ENCODE measurements around the gene NDST3.

NDST3 gene

DNA sequence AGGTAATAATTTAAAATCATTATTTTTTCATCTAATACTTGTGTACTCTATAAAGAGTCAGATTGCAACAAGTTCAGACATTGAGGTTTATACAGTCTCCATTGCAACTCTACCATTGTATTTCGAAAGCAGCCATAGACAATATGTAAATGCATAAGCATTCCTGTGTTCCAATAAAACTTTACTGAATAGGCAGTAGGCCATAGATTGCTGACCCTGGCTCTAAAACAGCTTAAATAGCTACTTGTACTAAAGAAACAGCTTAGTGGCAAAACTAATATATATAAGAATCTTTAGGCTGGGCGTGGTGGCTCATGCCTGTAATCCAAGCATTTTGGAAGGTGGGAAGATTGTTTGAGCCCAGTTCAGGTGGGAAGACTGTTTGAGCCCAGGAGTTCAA lies 203.2 kb downstream of the NDST3 start:
- DNase-seq (ENCODE audit: low read depth) = no peak
- TF ChIP-seq, protein P1, sequence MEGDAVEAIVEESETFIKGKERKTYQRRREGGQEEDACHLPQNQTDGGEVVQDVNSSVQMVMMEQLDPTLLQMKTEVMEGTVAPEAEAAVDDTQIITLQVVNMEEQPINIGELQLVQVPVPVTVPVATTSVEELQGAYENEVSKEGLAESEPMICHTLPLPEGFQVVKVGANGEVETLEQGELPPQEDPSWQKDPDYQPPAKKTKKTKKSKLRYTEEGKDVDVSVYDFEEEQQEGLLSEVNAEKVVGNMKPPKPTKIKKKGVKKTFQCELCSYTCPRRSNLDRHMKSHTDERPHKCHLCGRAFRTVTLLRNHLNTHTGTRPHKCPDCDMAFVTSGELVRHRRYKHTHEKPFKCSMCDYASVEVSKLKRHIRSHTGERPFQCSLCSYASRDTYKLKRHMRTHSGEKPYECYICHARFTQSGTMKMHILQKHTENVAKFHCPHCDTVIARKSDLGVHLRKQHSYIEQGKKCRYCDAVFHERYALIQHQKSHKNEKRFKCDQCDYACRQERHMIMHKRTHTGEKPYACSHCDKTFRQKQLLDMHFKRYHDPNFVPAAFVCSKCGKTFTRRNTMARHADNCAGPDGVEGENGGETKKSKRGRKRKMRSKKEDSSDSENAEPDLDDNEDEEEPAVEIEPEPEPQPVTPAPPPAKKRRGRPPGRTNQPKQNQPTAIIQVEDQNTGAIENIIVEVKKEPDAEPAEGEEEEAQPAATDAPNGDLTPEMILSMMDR (IDR thresholded peaks at IDR 0.05; ENCODE audit: low read depth, low read length) = no peak
- TF ChIP-seq, protein P2, sequence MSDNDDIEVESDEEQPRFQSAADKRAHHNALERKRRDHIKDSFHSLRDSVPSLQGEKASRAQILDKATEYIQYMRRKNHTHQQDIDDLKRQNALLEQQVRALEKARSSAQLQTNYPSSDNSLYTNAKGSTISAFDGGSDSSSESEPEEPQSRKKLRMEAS (IDR thresholded peaks at IDR 0.05; ENCODE audit: low read depth, low read length) = no peak
- TF ChIP-seq MYC (IDR thresholded peaks at IDR 0.05; ENCODE audit: low read depth, low read length) = no peak
- no peak for TF ChIP-seq POLR2A (IDR thresholded peaks at IDR 0.05; ENCODE audit: extremely low read depth, insufficient read length)

DNA sequence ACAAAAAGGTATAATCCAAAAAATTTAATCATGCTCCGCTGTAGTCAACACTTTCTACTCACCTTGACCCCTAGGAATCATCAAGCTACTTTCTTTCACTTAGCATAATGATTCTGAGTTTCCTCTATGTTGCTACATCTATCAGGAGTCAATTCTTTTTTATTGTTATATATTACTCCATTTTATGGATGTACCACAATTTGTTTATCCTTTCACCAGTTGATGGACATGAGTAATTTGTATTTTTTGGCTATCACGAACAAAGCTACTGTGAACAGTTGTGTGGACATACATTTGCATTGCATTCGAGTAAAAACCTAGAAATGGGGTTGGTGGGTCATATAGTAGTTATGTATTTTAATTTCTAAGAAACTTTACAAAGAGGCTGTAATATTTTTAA lies 215.6 kb downstream of the NDST3 start:
- TF ChIP-seq POLR2A (IDR thresholded peaks at IDR 0.05; ENCODE audit: extremely low read depth, insufficient read length) = no peak
- no peak for TF ChIP-seq MYC (IDR thresholded peaks at IDR 0.05; ENCODE audit: low read depth, low read length)
- TF ChIP-seq, protein P1 (IDR thresholded peaks at IDR 0.05; ENCODE audit: low read depth, low read length) = no peak
- TF ChIP-seq, protein P2 (IDR thresholded peaks at IDR 0.05; ENCODE audit: low read depth, low read length) = no peak
- H3K4me3 ChIP-seq (ENCODE audit: low read depth, low read length) = no peak overlapping the region
- no peak for DNase-seq (ENCODE audit: low read depth)

More for the DNA sequence above, 203.2 kb downstream of the NDST3 start:
- H3K4me3 ChIP-seq (ENCODE audit: low read depth, low read length) = no peak overlapping the region

DNA sequence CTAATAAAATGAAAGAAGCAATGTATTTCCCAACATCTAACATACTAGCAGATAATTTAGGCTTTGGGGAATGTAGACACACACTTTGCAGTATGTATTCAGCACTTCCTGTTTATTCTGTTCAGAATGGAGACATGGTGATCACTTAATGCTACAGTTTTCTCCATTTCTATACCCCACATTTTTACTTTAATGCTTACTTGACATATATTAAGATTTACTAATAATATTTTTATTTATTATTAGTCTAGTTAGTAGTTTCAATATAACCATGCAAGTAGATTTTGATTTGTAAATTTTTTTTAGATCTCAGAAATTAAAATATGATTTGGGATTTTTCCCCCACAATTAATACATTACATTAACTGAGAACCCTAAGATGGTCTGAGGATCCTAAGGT lies 220.1 kb downstream of the NDST3 start:
- H3K4me3 ChIP-seq (ENCODE audit: low read depth, low read length) = no peak overlapping the region
- TF ChIP-seq MYC (IDR thresholded peaks at IDR 0.05; ENCODE audit: low read depth, low read length) (no peak), POLR2A (IDR thresholded peaks at IDR 0.05; ENCODE audit: extremely low read depth, insufficient read length) (no peak)
- TF ChIP-seq, protein P1 (IDR thresholded peaks at IDR 0.05; ENCODE audit: low read depth, low read length) = no peak
- TF ChIP-seq, protein P2 (IDR thresholded peaks at IDR 0.05; ENCODE audit: low read depth, low read length) = no peak
- peak; percentile 8 for DNase-seq (ENCODE audit: low read depth)

DNA sequence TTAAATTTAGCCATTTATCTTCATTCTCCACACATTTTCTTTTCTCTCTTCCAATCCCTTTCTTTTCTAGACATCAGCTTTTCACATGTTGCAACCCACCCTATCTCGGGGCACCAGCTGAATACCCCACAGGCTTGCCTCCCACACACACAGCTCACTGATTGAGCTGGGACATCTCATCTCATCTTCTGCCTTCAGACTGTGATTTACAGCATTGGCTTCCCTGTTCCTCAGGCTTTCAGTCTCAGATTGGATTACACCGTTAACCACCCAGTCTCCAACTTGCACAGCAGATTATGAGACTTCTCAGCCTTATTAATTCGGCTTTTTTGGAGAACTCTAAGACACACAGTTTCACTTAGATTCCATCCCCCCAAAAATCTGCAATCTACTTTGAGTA lies 224.8 kb downstream of the NDST3 start:
- H3K4me3 ChIP-seq (ENCODE audit: low read depth, low read length) = no peak overlapping the region
- no peak for DNase-seq (ENCODE audit: low read depth)
- TF ChIP-seq, protein P2 (IDR thresholded peaks at IDR 0.05; ENCODE audit: low read depth, low read length) = no peak
- TF ChIP-seq, protein P1 (IDR thresholded peaks at IDR 0.05; ENCODE audit: low read depth, low read length) = no peak
- TF ChIP-seq POLR2A (IDR thresholded peaks at IDR 0.05; ENCODE audit: extremely low read depth, insufficient read length) (no peak), MYC (IDR thresholded peaks at IDR 0.05; ENCODE audit: low read depth, low read length) (no peak)

DNA sequence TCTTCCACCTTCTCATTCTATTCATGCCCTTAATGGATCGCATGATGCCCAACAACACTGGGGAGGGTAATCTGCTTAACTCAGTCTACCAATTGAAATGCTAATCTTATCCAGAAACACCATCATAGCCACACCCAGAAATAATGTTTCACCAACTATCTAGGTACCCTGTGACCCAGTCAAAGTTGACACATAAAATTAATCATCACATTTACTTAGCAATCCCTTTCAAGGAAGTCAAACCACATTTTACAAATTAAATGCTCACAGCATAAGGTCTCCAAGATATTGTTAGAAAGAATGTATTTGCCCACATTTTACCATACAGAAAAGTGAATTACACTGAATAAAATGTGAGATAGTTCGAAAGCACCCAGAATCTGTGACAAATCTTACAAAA lies 226.0 kb downstream of the NDST3 start:
- DNase-seq (ENCODE audit: low read depth) = no peak
- H3K4me3 ChIP-seq (ENCODE audit: low read depth, low read length) = no peak overlapping the region
- TF ChIP-seq, protein P1 (IDR thresholded peaks at IDR 0.05; ENCODE audit: low read depth, low read length) = no peak

DNA sequence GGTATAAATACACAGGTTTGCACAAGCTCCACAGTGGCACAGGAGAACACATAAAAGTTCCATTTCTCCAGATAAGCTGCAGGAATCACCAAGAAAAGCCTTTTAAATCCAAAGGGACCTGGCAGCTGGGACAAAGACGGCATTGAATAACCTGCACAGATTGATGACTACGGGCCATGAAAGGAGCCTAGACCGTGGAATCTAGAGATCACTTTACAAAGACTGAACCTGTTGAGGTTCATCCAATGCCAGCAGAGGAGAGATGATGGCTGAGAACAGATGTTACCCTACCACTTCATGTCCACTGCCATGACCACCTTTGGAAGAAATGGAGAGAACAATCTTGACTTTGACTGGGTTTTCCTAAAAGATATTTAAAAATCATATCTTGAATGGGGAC lies 229.8 kb downstream of the NDST3 start:
- DNase-seq (ENCODE audit: low read depth) = no peak
- TF ChIP-seq MYC (IDR thresholded peaks at IDR 0.05; ENCODE audit: low read depth, low read length) (no peak), POLR2A (IDR thresholded peaks at IDR 0.05; ENCODE audit: extremely low read depth, insufficient read length) (no peak)
- TF ChIP-seq, protein P2 (IDR thresholded peaks at IDR 0.05; ENCODE audit: low read depth, low read length) = no peak
- TF ChIP-seq, protein P1 (IDR thresholded peaks at IDR 0.05; ENCODE audit: low read depth, low read length) = no peak
- no peak overlapping the region for H3K4me3 ChIP-seq (ENCODE audit: low read depth, low read length)

Measured in NB4 (cell line).